Measurements from ENCODE around the gene OSBPL6. TPM values are rescaled to one million over a fixed set of nuclear protein-coding genes. Genes with fewer than 3 reads are reported as not detected.

The OSBPL6 gene
- total RNA-seq, 1 experiment from 2014 or later = 0.71 TPM

- in situ Hi-C loops (cut with HindIII; ENCODE audit: low pct_unique_long_range_greater_than_20kb, low sequenced_read_pairs) = no loop called here
- no peak for DNase-seq (ENCODE audit: low read depth)
Observed at GRCh38 chr2:178359192-178359912, 165.0 kb downstream of the OSBPL6 start.

GRCh38 chr2:178361588-178361987 is 167.3 kb downstream of the OSBPL6 start:
- no peak for DNase-seq (ENCODE audit: low read depth)
- in situ Hi-C loops (cut with HindIII; ENCODE audit: low pct_unique_long_range_greater_than_20kb, low sequenced_read_pairs) = no loop called here

GRCh38 chr2:178363252-178363651 is 168.9 kb downstream of the OSBPL6 start:
- no peak for DNase-seq (ENCODE audit: low read depth)
- in situ Hi-C loops (cut with HindIII; ENCODE audit: low pct_unique_long_range_greater_than_20kb, low sequenced_read_pairs) = no loop called here

DNA sequence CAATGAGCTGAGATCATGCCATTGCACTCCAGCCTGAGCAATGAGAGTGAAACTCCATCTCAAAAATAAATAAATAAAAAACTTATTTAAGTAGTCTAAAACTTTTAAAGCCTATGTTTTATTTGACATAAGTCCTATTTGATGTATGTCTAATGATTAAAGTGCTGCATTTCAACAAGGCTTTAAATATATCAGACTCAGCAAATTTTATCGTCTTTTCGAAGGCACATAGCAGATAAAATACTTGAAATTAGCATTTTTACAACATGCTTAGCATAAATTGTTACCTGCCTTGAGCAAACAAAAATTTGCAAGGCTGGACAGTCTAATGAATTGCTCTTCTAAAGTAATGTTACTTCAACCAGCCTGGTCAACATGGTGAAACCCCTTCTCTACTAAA is 170.8 kb downstream of the OSBPL6 start:
- in situ Hi-C loops (cut with HindIII; ENCODE audit: low pct_unique_long_range_greater_than_20kb, low sequenced_read_pairs) = no loop called here
- no peak for DNase-seq (ENCODE audit: low read depth)

GRCh38 chr2:178366412-178366811 is 172.1 kb downstream of the OSBPL6 start:
- DNase-seq (ENCODE audit: low read depth) = no peak
- in situ Hi-C loops (cut with HindIII; ENCODE audit: low pct_unique_long_range_greater_than_20kb, low sequenced_read_pairs) = no loop called here

DNA sequence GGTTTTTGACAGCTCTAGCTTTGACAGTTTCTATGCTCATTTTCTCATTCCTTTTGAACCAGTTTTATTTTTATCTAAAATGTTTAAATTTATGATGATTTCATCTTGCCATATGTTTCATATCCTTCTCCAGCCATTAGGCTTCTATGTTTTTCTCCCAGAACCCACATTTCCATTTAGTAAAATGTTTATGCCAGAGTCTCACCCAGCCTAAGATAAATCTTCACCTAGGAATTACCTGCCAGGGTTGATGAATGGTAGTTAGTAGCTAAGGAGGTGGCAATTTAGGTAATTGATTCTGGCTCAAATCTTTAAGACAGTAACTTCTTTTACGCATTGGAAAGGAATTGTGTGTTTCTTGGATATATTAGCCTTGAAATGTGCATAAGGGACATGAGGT is 173.0 kb downstream of the OSBPL6 start:
- in situ Hi-C loops (cut with HindIII; ENCODE audit: low pct_unique_long_range_greater_than_20kb, low sequenced_read_pairs) = no loop called here
- no peak for DNase-seq (ENCODE audit: low read depth)

GRCh38 chr2:178374865-178375264 is 180.6 kb downstream of the OSBPL6 start:
- in situ Hi-C loops (cut with HindIII; ENCODE audit: low pct_unique_long_range_greater_than_20kb, low sequenced_read_pairs) = no loop called here
- DNase-seq (ENCODE audit: low read depth) = no peak

DNA sequence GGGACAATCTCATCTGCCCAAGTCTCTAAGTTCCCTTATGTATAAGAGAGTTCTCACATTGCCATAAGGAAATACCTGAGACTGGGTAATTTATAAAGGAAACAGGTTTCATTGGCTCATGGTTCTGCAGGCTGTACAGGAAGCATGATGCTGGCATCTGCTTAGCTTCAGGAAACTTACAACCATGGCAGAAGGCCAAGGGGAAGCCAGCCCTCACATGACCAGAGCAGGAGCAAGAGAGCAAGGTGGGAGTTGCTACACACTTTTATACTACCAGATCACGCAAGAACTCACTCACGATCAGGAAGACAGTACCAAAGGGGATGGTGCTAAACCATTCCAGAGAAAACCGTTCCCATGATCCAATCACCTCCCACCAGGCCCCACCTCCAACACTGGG is 182.7 kb downstream of the OSBPL6 start:
- no peak for DNase-seq (ENCODE audit: low read depth)
- in situ Hi-C loops (cut with HindIII; ENCODE audit: low pct_unique_long_range_greater_than_20kb, low sequenced_read_pairs) = no loop called here

GRCh38 chr2:178379162-178380004 is 185.1 kb downstream of the OSBPL6 start:
- DNase-seq (ENCODE audit: low read depth) = no peak
- in situ Hi-C loops (cut with HindIII; ENCODE audit: low pct_unique_long_range_greater_than_20kb, low sequenced_read_pairs) = no loop called here

GRCh38 chr2:178380763-178381162 is 186.5 kb downstream of the OSBPL6 start:
- no peak for DNase-seq (ENCODE audit: low read depth)
- in situ Hi-C loops (cut with HindIII; ENCODE audit: low pct_unique_long_range_greater_than_20kb, low sequenced_read_pairs) = no loop called here

- in situ Hi-C loops (cut with HindIII; ENCODE audit: low pct_unique_long_range_greater_than_20kb, low sequenced_read_pairs) = no loop called here
- DNase-seq (ENCODE audit: low read depth) = no peak
Observed at GRCh38 chr2:178383718-178384117, 189.4 kb downstream of the OSBPL6 start.

GRCh38 chr2:178385595-178386148 is 191.4 kb downstream of the OSBPL6 start:
- DNase-seq (ENCODE audit: low read depth) = no peak
- in situ Hi-C loops (cut with HindIII; ENCODE audit: low pct_unique_long_range_greater_than_20kb, low sequenced_read_pairs) = no loop called here

GRCh38 chr2:178386986-178387597 is 192.8 kb downstream of the OSBPL6 start:
- no peak for DNase-seq (ENCODE audit: low read depth)
- in situ Hi-C loops (cut with HindIII; ENCODE audit: low pct_unique_long_range_greater_than_20kb, low sequenced_read_pairs) = no loop called here

DNA sequence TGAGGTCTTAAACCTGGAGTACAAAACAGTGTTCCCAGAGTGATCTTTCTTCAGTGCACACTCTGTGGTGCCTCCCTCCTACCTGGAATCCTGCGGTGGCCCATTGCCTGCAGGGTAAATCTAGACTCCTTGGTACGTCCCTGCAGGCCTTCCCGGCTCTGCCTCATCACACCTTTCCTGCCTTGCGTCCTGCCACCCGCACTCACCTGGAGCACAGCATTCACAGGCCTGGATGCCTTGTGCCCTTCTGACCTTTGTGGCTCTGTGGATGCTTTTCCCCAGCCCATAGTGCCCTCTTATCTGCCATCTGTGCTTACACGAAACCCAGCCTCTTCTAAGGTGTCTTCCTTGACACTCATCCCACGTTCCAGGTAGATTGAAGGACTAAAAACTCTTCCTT is 194.0 kb downstream of the OSBPL6 start:
- no peak for DNase-seq (ENCODE audit: low read depth)
- in situ Hi-C loops (cut with HindIII; ENCODE audit: low pct_unique_long_range_greater_than_20kb, low sequenced_read_pairs) = no loop called here

GRCh38 chr2:178391701-178392100 is 197.4 kb downstream of the OSBPL6 start:
- in situ Hi-C loops (cut with HindIII; ENCODE audit: low pct_unique_long_range_greater_than_20kb, low sequenced_read_pairs) = no loop called here
- DNase-seq (ENCODE audit: low read depth) = no peak

- in situ Hi-C loops (cut with HindIII; ENCODE audit: low pct_unique_long_range_greater_than_20kb, low sequenced_read_pairs) = no loop called here
Observed at GRCh38 chr2:178392215-178392614, 197.9 kb downstream of the OSBPL6 start.

DNA sequence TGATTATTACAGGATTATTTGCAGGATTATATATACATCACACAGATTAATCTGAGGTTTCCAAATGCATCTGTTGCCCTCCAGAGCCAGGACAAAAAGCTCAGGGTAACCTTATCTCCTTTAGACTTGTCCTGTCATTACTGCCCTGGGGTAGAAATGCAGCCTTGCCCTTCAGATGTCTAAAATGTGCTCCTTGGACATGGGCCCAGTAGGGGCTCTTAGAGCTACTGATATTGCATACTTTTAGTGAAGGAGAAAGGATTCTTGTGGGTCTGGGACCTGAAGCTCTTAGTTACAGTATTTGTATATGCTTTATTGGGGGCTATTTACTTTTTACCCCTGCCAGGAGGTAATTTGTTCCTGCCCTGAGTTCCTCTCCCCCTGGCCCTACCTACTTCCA is 200.5 kb downstream of the OSBPL6 start:
- in situ Hi-C loops (cut with HindIII; ENCODE audit: low pct_unique_long_range_greater_than_20kb, low sequenced_read_pairs) = no loop called here
- no peak for DNase-seq (ENCODE audit: low read depth)

More at GRCh38 chr2:178392215-178392614, 197.9 kb downstream of the OSBPL6 start:
- DNase-seq (ENCODE audit: low read depth) = no peak

DNA sequence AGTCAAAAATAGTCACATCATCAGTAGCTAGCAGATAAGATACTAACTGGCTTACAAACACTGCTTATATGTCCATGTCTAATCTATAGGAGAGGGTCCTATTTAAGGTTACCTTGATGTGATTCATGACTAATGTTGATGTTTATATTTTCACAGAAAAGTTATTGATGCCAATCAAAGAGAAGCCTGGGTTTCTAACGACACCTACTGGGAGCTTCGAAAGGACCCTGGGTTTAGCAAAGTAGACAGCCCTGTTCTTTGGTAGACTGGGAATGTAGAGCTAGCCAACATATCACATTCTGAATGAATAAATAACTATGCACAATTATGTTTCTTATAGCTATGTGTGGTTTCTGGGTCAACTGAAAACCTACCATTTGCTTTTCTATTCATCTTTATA is 201.0 kb downstream of the OSBPL6 start:
- DNase-seq (ENCODE audit: low read depth) = no peak
- in situ Hi-C loops (cut with HindIII; ENCODE audit: low pct_unique_long_range_greater_than_20kb, low sequenced_read_pairs) = no loop called here
